ENCODE measurements around the gene HAUS5. TPM values are rescaled to one million over a fixed set of nuclear protein-coding genes. Genes with fewer than 3 reads are reported as not detected.

HAUS5 gene
- total RNA-seq, 4 donors from 2014 or later = 2.4 to 7.7 (median 3.4) TPM

- TF ChIP-seq CTCF (IDR thresholded peaks at IDR 0.05; ENCODE audit: low read depth) = no peak
These were observed 44.2 kb downstream of the HAUS5 start for GRCh38 chr19:35656700-35657099.

GRCh38 chr19:35657904-35658700 lies 45.6 kb downstream of the HAUS5 start:
- no peak for TF ChIP-seq CTCF (IDR thresholded peaks at IDR 0.05; ENCODE audit: low read depth)

GRCh38 chr19:35661995-35662340 lies 49.4 kb downstream of the HAUS5 start:
- TF ChIP-seq CTCF (IDR thresholded peaks at IDR 0.05; ENCODE audit: low read depth) = no peak

GRCh38 chr19:35663981-35664380 lies 51.4 kb downstream of the HAUS5 start:
- no peak for TF ChIP-seq CTCF (IDR thresholded peaks at IDR 0.05; ENCODE audit: low read depth)

GRCh38 chr19:35665157-35665556 lies 52.6 kb downstream of the HAUS5 start:
- no peak for TF ChIP-seq CTCF (IDR thresholded peaks at IDR 0.05; ENCODE audit: low read depth)

GRCh38 chr19:35665604-35666003 lies 53.1 kb downstream of the HAUS5 start:
- no peak for TF ChIP-seq CTCF (IDR thresholded peaks at IDR 0.05; ENCODE audit: low read depth)

GRCh38 chr19:35666251-35666913 lies 53.8 kb downstream of the HAUS5 start, which contains the start of gene UPK1A:
UPK1A (plus strand) TSS chr19:35666517; CDS start chr19:35666813, 296 bp downstream.
- no peak for TF ChIP-seq CTCF (IDR thresholded peaks at IDR 0.05; ENCODE audit: low read depth)

Data from subcutaneous adipose tissue (tissue), 4 donors.